Measurements from ENCODE around the gene UNC79.

DNA sequence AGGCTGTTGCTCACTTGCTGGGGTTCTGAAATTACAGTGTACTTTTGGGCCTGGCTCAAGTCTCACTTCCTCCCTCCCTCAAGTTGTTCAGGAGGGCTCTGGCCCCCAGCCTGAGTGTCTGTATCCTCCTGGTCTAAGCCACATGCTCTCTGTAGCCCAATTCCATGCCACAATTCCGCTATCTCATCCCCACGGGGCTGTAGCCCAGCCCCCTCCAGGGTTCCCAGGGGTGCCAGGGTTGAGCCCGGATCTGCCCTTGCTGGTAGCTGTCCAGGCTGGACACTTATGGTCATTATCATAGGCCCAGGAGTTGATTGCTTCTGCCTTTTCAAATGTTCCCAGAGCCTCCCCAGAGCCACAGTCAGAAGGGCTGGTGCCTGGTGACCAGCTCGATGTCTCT lies 292.3 kb downstream of the UNC79 start:
- TF ChIP-seq, protein P1, sequence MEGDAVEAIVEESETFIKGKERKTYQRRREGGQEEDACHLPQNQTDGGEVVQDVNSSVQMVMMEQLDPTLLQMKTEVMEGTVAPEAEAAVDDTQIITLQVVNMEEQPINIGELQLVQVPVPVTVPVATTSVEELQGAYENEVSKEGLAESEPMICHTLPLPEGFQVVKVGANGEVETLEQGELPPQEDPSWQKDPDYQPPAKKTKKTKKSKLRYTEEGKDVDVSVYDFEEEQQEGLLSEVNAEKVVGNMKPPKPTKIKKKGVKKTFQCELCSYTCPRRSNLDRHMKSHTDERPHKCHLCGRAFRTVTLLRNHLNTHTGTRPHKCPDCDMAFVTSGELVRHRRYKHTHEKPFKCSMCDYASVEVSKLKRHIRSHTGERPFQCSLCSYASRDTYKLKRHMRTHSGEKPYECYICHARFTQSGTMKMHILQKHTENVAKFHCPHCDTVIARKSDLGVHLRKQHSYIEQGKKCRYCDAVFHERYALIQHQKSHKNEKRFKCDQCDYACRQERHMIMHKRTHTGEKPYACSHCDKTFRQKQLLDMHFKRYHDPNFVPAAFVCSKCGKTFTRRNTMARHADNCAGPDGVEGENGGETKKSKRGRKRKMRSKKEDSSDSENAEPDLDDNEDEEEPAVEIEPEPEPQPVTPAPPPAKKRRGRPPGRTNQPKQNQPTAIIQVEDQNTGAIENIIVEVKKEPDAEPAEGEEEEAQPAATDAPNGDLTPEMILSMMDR (IDR thresholded peaks at IDR 0.05): no peak
- no peak for TF ChIP-seq POLR2A (IDR thresholded peaks at IDR 0.05)
